SHP77 treated with DMSO at 0.1 percent for 48 hours (cell line): ENCODE results near the gene FAM107B.

Source experiments
- DNase-seq: peaks from one replicate; lab custom pipeline; 2025; lab: John Stamatoyannopoulos, UW

The FAM107B gene

DNA sequence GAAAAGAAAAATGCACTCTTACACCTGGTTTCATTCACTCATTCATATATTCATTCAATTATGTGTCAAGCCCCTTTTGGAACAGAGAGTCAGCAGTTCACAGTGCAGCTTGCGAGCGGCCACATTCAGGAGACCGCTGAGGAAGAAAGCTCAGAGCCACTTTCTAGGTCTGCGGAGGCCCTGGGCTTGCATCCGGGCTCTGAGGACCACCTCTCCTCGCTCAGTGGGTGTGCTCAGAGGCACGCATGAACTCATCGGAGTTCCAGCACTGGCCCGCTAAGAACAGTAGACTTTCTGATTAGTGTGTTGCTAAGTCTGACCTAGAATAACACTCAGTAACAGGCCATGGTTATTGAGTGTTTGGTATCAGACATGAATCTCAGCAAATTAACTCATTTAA is 1.8 kb upstream of the FAM107B start:
- no peak for DNase-seq

DNA sequence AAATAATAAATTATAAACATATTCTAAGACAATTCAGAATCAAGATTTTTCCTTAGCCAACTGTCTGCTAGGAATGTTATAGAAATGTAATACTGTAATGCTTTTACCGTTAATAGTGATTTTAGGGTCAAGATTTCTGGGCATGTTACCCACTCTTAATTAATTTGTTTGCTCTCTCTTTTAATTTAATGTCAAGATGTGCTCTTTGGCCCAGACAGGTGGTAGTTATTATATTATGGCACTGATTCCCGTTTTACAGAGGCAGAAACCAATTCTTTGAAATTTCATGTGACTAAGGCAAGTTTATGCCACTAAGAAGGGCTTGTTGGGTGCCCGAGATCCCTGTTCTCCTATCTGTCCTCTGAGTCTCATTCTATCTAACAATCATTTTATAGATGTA is 959 bp upstream of the FAM107B start:
- DNase-seq: no peak

DNA sequence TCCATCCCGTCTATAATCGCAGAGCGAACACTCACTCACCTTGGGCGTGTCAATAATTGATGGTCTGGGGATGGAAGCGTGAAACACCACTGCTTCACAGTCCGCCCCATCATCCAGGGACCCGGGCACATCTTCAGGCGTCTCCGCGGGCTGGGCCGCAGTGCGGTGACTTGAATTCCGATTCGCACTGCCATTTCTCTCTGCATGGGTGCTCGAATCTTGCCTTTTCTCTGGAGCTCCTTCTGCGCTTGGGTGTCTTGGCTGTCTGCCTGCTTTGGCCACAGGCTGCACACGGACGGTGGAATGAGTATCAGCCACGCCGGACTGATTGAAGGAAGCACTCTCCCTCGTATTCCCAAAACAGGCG is 500 bp downstream of the FAM107B start:
- no peak for DNase-seq

DNA sequence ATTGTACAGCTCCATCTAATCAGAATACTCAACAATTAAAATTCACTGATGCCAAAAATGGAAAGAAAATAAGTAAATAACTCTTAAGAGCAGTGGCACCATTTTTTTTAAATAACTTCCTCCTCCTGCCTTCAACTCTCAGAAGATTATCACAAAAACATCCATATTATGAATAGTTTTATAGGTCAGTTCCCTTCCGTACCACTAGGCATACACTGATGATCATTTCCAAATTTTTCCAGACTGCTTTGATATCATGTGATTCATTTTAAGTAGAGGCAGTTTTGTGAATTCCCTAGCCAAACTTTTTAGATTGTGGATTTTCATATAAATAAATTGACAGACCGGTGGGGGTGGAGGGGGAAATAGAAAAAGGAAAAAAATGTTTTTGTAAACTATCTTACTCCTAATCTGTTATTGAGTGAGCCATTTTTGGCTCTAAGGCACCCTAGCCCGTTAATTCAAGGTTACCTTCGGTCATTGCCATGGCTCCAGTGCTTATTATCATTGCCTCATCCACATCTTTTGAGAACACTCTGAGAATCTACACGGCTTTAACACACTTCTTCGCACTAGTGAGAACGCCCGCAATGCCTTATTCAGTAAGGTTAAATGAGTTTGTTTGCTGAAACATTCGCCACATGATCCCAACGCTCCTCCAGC is 1.0 kb downstream of the FAM107B start:
- no peak for DNase-seq

DNA sequence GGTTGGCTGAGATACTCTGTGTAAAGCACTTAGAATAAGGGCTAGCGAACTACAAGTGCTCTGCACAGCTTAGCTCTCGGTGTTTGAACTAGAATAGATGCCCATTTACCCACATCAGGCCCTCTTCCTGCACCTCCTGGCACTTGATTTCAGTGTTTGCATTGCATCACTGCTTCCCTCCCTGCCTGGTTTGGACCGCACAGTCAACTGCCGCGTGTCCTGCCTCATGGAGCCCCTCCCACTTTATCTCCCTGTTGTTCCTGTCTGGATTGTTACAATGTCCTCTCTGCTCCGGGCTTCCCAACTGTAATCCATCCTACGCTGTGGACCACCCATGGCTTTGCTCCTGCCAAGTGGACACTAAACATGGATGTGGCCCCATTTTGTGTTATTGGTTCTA is 2.3 kb downstream of the FAM107B start:
- no peak for DNase-seq

DNA sequence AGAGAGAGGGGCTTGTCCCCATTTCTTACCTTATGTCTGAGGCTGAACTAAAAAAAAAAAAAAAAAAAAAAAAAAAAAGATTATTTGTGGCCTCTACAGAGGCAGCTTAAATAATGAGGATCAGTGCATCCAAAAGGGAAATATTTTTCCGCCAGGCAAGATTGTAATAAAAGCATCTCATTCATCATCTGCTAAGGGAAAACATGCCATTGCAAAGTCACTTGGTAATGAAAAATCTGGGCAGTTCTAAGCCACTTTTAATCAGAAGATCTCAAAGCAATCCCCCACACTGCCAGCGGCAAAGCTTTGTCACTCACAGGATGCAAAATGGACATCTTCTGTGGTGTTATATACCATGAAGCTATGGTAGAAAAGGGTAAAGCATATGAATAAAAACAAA is 3.8 kb downstream of the FAM107B start:
- DNase-seq: no peak

DNA sequence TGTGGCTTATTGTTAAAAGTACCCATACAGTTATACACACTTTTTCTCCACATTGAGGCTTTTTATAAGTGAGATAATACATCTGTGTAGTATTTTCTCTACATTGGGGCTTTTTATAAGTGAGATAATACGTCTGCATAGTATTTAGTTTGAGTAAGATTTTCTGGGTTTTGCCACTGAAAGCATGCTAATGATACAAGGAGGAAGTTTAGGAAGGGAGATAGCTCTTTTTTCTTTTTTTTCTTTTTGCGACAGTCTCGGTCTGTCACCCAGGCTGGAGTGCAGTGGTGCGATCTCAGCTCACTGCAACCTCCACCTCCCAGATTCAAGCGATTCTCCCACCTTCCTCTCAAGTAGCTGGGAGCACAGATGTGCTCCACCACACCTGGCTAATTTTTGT is 13.3 kb downstream of the FAM107B start:
- DNase-seq: no peak

DNA sequence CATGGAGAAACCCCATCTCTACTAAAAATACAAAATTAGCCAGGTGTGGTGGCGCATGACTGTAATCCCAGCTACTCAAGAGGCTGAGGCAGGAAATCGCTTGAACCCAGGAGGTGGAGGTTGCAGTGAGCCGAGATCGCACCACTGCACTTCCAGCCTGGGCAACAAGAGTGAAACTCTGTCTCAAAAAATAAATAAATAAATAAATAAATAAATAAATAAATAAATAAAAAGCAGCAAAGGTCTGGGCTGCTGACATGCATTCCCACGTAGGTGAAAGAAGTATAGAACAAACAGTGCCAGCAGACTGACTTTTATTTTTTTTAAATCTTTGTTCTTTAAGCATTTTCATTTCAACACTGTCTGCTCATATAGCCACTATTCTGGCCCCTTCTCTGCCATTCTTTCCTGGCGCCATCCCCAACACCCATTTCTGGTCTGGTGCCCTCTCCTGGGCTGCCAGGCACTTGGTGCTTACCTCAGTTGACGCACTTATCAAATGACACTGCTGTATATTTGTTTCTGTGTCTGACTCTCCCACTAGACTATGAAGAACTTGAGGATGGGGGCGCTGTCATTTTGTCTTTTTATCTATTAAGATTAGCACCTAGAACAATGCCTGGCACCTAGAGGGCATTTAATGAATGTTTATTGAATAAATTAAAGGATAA is 15.6 kb downstream of the FAM107B start:
- DNase-seq: no peak

DNA sequence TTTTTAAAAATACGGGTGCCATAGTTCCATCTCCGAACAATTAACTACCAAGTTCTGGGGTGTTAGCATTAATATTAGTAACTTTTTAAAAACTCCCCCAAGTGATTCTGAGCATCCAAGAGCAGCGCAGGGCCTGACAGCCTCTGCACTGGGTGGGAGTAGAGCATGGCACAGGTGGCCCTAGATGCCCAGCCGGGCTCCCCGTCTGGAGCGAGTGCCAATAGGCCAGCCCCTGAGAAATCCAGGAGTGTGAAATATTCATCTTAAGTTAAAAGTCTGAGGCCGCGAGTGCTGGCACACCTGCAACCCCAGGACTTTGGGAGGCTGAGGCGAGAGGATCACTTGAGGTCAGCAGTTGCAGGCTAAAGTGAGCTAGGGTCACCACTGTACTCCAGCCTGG is 16.2 kb downstream of the FAM107B start:
- DNase-seq: no peak

DNA sequence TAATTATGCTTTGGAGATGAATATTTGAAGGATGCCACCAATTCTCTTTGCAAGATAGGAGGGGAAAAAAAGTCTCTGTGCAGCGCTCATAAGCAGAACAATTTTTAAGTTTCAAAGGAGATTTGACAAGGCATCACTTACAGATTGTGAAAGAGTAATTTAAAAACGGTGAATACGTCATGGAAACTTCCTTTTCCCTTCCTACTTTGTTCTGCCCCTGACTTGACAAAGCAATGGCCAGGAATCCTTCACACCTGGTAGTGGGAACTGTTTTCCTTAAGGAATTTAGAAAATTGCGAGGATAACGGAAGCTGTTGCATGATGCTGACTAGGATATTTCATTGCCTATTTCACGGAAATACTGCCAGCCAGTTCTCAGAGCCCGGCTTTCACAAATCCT is 16.7 kb downstream of the FAM107B start:
- no peak for DNase-seq

DNA sequence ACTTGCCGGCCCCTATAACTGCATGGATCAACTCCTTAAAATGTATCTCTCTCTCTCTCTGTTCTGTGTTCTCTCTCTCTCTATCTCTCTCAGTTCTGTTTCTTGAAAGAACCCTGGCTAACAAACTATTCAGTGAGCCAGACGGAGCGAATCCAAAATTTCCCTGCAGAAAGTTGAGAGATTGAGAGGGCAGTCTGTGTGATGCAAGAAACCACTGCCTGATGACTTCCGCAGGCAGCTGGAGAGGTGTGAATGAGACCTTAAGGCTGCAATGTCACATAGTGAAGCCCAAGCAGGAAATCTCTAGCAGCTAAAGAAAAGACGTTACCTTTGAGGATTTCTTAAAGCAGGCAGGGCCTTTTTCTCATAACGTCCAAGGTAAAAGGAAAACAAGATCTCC is 17.3 kb downstream of the FAM107B start:
- DNase-seq: no peak

DNA sequence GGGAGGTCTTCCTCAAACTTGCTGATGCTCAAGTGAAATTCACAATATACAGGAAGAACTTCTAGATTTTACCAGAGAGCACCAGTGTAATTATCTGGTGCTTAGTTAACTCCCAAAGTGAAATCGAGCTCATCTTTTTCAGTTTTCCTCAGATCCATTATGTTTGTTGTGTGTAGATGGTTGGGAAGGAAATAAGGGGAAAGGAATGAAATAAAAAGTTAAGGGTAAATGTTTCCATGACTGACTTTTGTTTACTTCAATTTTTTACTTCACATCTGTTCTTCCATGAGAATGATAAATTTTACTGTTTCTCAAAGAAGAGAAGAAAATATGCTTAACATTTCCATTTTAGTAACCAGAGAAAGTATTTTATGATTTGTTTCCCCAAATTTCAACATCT is 21.3 kb downstream of the FAM107B start:
- no peak for DNase-seq

DNA sequence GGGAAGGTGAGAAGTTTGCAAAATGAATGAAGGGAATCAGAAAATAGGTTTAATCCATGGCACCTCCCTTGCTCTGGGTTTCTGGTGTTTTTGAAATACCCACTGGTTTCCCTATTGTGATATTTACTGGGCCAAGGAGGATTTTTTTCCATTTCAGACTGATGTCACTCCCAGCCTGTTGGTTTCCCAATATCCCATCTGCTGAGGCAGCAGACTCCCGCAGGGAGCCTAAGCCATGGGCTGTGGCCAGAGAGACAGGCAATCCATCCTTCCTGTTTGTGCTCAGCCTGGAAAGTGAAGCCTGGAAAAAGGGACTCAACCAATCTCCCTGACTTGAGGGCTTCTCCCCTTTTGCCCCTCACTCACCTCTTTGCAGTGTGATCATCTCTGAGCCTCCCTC is 22.8 kb downstream of the FAM107B start:
- DNase-seq: no peak

DNA sequence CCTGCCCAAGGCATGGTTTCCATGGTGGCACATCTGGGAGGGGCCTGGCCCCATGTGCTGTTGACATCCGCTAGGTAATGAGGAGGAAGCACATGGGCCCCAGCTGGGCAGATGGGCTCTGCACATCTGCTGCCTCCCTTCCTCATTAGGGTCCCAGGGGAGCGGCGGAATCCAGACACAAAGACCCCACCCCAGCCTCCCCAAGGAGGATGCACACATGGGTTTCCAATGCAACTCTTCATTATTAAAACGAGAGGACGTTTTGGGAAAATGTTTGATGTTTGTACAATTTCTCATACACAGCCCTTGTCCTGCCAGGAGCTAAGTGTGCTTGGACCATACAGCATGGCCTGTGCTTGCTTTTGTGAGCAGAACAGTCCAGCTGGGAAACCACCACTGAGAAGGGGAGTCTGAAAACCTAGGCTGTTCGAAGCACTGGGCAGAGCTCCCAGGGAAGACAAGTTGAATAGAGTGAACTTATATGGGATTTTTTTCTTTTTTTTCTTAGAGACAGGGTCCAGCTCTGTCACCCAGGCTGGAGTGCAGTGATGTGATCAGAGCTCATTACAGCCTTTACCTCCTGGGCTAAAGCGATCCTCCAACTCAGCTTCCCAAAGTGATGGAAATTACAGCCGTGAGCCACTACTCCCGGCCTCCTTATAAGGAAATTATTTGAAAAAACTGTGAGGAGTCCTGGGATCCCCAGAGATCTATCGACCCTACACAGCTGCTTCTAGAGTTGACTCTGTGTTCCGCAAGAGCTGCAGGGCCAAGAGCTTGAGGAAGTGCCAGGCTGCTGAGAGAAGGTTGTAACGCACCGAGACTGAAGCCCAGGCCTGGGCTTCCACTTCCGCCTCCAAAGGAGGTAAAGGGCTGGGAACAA is 23.4 kb downstream of the FAM107B start:
- no peak for DNase-seq

DNA sequence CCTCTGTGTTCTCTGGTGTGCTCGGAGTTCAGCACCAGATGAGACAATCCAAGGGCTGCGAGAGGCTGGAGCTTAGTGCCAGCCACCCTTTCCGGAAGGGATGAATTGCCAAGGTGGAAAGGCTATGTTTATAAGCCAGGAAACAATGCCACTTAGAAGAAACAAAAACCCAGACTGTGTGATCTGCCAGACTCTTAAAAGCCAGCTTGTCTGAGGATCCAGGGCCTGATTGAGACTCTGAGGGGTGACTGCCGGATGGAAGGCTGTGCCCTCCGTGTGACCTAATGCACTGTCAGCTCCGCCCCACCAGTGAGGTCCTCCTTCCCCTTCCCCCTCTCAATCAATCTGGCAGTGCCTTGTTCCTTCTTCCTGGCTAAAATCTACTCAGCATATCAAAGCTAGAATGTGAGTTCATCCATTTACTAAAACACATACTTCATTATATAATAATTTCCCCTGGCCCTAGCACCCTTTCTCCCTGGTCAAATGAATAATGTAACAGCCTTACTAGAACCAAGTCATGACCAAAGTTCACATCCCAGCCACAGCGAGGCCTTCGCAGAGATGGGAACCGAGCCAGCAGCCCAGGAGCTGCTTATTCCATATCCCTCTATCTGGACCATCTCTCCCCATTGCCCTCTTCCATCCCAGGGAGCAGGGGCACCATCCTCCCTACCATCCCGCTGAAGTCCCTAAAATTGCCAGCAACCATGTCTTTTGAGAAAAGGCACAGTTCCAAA is 25.5 kb downstream of the FAM107B start:
- DNase-seq: no peak

DNA sequence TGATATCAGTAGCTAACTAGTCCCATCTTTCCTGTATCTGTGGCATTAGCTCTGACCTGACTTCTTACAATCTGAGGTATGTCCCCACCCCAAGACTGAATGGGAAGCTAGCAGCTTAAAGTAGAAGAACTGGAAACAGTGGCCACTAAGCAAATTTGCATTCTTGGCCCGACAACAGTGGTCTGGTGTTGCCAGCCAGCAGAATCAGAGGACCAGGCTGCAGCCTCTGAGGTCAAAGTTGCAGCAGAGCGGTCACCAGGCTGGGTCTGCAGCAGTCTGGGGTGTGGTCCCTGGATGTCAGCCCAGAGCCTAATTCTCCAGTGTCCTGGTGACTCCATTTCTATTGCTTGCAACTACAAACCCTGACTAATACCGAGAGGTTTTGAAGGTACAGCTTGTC is 26.3 kb downstream of the FAM107B start:
- no peak for DNase-seq

DNA sequence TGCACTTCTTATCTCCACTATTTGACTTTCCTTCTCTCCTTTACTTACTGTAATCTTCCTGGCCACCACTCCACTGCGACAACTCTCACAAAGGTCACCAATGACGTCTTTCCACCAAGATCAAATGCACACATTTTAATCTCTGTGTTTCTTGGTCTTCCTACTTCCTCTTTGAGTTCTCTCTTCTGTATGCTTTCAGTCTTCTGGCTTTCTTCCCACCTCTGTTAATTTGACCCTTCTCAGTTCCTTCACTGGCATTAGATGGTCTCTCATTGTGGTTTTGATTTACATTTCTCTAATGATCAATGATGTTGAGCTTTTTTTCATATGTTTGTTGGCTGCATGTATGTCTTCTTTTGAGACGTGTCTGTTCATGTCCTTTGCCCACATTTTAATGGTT is 31.9 kb downstream of the FAM107B start:
- no peak for DNase-seq

DNA sequence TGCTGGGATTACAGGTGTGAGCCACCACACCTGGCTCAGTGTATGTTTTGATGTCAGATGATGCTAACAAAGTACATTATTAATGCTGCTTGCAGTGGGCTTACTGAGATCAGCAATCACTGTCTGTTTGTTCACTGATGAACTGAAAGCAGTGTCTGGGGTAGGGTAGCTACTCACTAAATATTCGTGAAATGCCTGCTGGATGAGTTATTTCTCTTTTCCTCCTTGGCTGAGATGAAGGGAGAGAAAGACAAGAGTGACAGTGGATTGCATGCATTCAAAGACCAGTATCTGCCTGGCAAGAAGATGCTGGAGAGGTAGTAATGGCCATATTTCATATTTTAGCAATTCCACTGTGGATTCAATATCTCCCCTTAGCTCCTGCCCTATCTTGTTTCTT is 32.3 kb downstream of the FAM107B start:
- no peak for DNase-seq

DNA sequence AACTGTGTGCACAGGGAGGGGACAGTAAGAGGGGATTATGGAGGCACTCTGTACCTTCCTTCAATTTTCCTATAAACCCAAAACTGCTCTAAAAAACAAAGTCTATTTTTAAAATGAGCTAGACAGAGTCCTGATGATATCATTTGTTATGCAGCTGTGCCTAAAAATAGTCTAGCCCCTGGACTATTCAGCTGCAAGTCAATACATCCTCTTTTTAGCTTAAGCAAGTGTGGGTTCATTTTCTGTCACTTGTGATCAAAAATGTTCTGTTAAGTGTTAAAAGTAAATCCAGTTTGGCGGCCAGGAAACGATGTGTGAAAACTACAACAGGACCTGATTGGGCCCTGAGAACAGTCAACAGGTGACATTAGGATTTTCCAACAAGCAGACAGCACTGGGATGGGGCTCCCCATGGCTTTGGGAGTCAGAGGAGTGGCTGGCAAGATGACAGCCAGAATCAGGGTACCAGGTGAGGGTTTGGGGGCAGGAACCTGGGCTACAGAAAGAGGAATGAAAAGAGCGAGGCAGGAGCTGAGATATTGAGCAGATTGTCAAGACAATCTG is 33.9 kb downstream of the FAM107B start:
- no peak for DNase-seq

DNA sequence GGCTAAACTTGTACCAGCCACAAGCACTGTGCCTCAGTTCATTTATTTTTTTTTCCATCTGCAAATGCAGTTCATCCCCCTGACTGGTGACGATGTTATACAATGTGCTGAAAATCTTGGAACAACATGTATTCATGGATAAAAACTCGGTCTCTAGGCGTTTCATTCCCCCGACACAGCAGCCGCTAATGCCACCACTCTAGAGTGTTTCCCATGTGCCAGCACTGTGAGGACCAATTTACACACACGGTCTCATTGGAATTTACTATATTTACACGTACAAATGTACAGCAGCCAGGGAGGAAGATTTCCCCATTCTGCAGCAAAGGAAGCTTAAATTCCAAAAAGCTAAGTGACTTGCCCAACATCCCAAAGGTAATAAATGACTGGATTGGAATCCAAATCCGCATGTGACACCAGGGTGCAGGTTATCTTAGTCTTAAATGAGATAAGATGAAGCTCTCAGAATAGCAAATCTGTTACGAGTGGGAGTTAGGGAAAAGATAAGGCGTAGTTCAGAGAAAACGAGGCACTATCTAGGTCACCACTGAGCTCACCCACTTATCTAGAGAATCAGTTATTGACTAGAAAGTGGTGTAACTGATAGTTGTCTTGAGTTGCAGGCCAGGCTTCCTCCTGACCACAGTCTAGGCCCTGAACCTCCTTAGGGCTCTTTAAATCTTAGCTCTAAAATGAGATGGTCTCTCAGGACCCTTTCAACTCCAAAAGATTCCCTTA is 36.7 kb downstream of the FAM107B start:
- DNase-seq: no peak

DNA sequence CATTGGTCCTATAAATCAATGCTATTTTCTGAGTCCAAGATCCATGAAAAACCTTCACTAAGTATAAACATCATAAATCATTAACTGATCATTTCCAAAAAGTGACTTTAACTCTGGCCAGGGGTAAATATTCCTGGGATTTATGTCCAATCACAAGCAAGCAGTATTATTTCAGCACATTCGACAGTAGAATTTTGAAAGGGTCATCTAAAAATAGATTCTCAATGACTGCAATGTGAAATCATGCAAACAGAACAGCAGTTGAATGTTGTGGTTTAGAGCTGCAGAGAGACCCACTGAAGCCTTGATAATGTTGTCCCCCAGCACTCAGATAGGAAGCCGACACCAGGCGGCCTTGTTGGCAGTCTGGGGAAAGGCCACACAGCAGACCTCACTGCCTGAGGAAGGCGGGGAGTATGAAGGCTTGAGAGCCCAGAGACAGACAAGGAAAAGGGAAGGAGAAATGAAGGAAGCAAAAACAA is 38.1 kb downstream of the FAM107B start:
- no peak for DNase-seq
